GM12878 (cell line): ENCODE data around the gene GADD45A. TPM values are rescaled to one million over a fixed set of nuclear protein-coding genes. Genes with fewer than 3 reads are reported as not detected.

Experiments
- ASH2L ChIP-seq: fragments of 300-600, 200-600 bp; sonication (generic); IDR thresholded peaks from 2 replicates; pipeline ENCODE4 v1.6.1; 2017; ENCODE audit warnings: low read depth, mild to moderate bottlenecking, borderline replicate concordance
- BCL3 ChIP-seq: IDR thresholded peaks from 2 replicates; pipeline ENCODE4 v1.6.1; 2011; ENCODE audit warnings: borderline replicate concordance, low read depth, mild to moderate bottlenecking, moderate library complexity, low read length; ENCODE audit not compliant: insufficient read depth, poor library complexity, severe bottlenecking
- BRCA1 ChIP-seq: IDR thresholded peaks from 2 replicates; pipeline ENCODE4 v1.6.1; 2011; ENCODE audit warnings: low read depth, low read length, improper control_type of control experiment
- CBX5 ChIP-seq: sonication (generic); IDR thresholded peaks from 2 replicates; pipeline ENCODE4 v1.6.1; 2016; ENCODE audit warnings: low read depth, moderate library complexity, mild to moderate bottlenecking, inconsistent platforms
- CTCF ChIP-seq, 3 experiments: IDR thresholded peaks in 2 of 3; conservative IDR thresholded peaks in 1 of 3; 2 replicates each; pipeline ENCODE4 v1.5.1; 2011; ENCODE audit warnings: low read depth in 3 of 3, low read length in 3 of 3, mild to moderate bottlenecking in 3 of 3, control low read depth in 2 of 3, moderate library complexity in 2 of 3, inconsistent platforms in 1 of 3, mixed read lengths in 1 of 3; ENCODE audit not compliant: control insufficient read depth in 2 of 3, insufficient read depth in 1 of 3; ENCODE audit errors: extremely low read depth in 1 of 3
- EGR1 ChIP-seq, 2 experiments: IDR thresholded peaks; 1 replicate in 1 of 2; 2 replicates in 1 of 2; pipeline ENCODE4 v1.6.1; 2011 to 2012; ENCODE audit warnings: low read depth in 2 of 2, low read length in 2 of 2, borderline replicate concordance in 1 of 2, mild to moderate bottlenecking in 1 of 2, moderate library complexity in 1 of 2
- ESRRA ChIP-seq: IDR thresholded peaks from 2 replicates; pipeline ENCODE4 v1.6.1; 2012; ENCODE audit warnings: mild to moderate bottlenecking, low read length, improper control_type of control experiment
- GATAD2B ChIP-seq: fragments of 450-650 bp; conservative IDR thresholded peaks from 2 replicates; pipeline ENCODE4 v1.6.1; 2017; ENCODE audit warnings: low read depth, mild to moderate bottlenecking, moderate library complexity
- HCFC1 ChIP-seq: fragments of 150-350 bp; IDR thresholded peaks from 2 replicates; pipeline ENCODE4 v1.6.1; 2014; ENCODE audit warnings: low read length
- HDAC6 ChIP-seq: fragments of 200-600 bp; sonication (generic); IDR thresholded peaks from one replicate; pipeline ENCODE4 v1.8.0; 2017; ENCODE audit warnings: antibody characterized with exemption; ENCODE audit not compliant: unreplicated experiment
- IRF3 ChIP-seq: fragments of 450-650 bp; IDR thresholded peaks from 2 replicates; pipeline ENCODE4 v1.6.1; 2014; ENCODE audit warnings: mild to moderate bottlenecking
- KDM1A ChIP-seq: fragments of 200-600 bp; sonication (generic); IDR thresholded peaks from 2 replicates; pipeline ENCODE4 v1.6.1; 2016; ENCODE audit warnings: borderline replicate concordance
- MYC ChIP-seq: IDR thresholded peaks from 2 replicates; pipeline ENCODE4 v1.6.1; 2011; ENCODE audit warnings: mild to moderate bottlenecking, low read length, moderate library complexity, inconsistent platforms; ENCODE audit not compliant: insufficient read depth, insufficient replicate concordance, insufficient read length, severe bottlenecking
- NFIC ChIP-seq: IDR thresholded peaks from 2 replicates; pipeline ENCODE4 v1.6.1; 2012; ENCODE audit warnings: low read depth, mild to moderate bottlenecking, inconsistent platforms, low read length, moderate library complexity
- NR2C2 ChIP-seq: IDR thresholded peaks from 2 replicates; pipeline ENCODE4 v1.6.1; 2011; ENCODE audit warnings: borderline replicate concordance, low read depth; ENCODE audit not compliant: control insufficient read depth, insufficient read length
- POLR2A ChIP-seq: IDR thresholded peaks from 2 replicates; pipeline ENCODE4 v1.6.1; 2011; ENCODE audit warnings: low read depth, mild to moderate bottlenecking, low read length
- POU2F2 ChIP-seq: IDR thresholded peaks from 3 replicates; pipeline ENCODE4 v1.6.1; 2011; ENCODE audit warnings: low read depth, mild to moderate bottlenecking, low read length, borderline replicate concordance
- RAD51 ChIP-seq: fragments of 450-650 bp; IDR thresholded peaks from 2 replicates; pipeline ENCODE4 v1.6.1; 2016; ENCODE audit warnings: moderate library complexity, mild to moderate bottlenecking, inconsistent platforms
- SMAD1 ChIP-seq: fragments of 450-650 bp; IDR thresholded peaks from 2 replicates; pipeline ENCODE4 v1.6.1; 2018; ENCODE audit warnings: mild to moderate bottlenecking, low read depth; ENCODE audit not compliant: partially characterized antibody
- STAT1 ChIP-seq: fragments of 450-650 bp; conservative IDR thresholded peaks from 2 replicates; pipeline ENCODE4 v1.6.1; 2014; ENCODE audit warnings: antibody characterized with exemption, mild to moderate bottlenecking
- TBL1XR1 ChIP-seq: IDR thresholded peaks from 2 replicates; pipeline ENCODE4 v1.6.1; 2012; ENCODE audit warnings: low read depth, low read length, improper control_type of control experiment
- YBX1 ChIP-seq: fragments of 450-650 bp; IDR thresholded peaks from 2 replicates; pipeline ENCODE4 v1.6.1; 2016; ENCODE audit warnings: antibody characterized with exemption
- ZNF24 ChIP-seq: fragments of 450-650 bp; IDR thresholded peaks from 2 replicates; pipeline ENCODE4 v1.6.1; 2017; ENCODE audit warnings: antibody characterized with exemption, mild to moderate bottlenecking
- ZNF384 ChIP-seq: IDR thresholded peaks from 2 replicates; pipeline ENCODE4 v1.6.1; 2012; ENCODE audit warnings: low read depth, mild to moderate bottlenecking, low read length, improper control_type of control experiment, borderline replicate concordance
- ZNF622 ChIP-seq: fragments of 450-650 bp; IDR thresholded peaks from 2 replicates; pipeline ENCODE4 v1.6.1; 2017; ENCODE audit warnings: mild to moderate bottlenecking, inconsistent platforms
- polyA plus RNA-seq, 11 experiments: library from polyadenylated mRNA; depleted of rRNA in 4 of 11; unstranded in 6 of 11; stranded (reverse) in 5 of 11; fragments of >200 nt; fragmentation: Nextera tagmentation in 4 of 11; fragmentation: Illumina TruSeq in 1 of 11; extraction: Ambion mirVana in 4 of 11; extraction: Trizol in 1 of 11; gene quantifications; 1 replicate in 1 of 11; 2 replicates in 10 of 11; pipeline versions ENCODE4 v1.2.1 to v1.2.3, GENCODE V29; 2011 to 2016; ENCODE audit warnings: inconsistent platforms in 2 of 11, missing spikeins in 2 of 11, low read depth in 1 of 11
- total RNA-seq, 4 experiments: library from RNA; depleted of rRNA in 3 of 4; stranded (reverse); fragments of >200 nt in 3 of 4; fragmentation: Illumina TruSeq in 1 of 4; extraction: Trizol in 1 of 4; gene quantifications; 2 replicates each; pipeline versions ENCODE4 v1.2.1 to v1.2.3, GENCODE V29; 2013 to 2021

The GADD45A gene
- total and polyA plus RNA-seq, 10 of the 15 experiments (the other 5 are each of a cell fraction or from before 2014, with no cell fraction given), result 4.7 to 48.9 (median 18.5) TPM

- TF ChIP-seq TBL1XR1, result peak; percentile 69; the same call in 1 of the 2 replicates
- no peak for TF ChIP-seq RAD51
- no peak for TF ChIP-seq NR2C2
- TF ChIP-seq GATAD2B, result peak; percentile 92; the same call in 1 of the 2 replicates
- TF ChIP-seq ZNF384, result no peak
- TF ChIP-seq CTCF (IDR thresholded peaks at IDR 0.05 in 2 of 3, conservative IDR thresholded peaks at IDR 0.05 in 1 of 3; ENCODE audit: control insufficient read depth in 2 of 3, extremely low read depth in 1 of 3, insufficient read depth in 1 of 3, low read depth in 3 of 3, low read length in 3 of 3), result no peak
- TF ChIP-seq SMAD1, result peak; percentile 44
- TF ChIP-seq POLR2A, result peak; percentile 100
- TF ChIP-seq HCFC1, result no peak
- TF ChIP-seq BCL3, result peak; percentile 63
- no peak for TF ChIP-seq STAT1
- no peak for TF ChIP-seq ASH2L
- peak; percentile 59 for TF ChIP-seq IRF3
- TF ChIP-seq HDAC6, result peak; percentile 14
- no peak for TF ChIP-seq ZNF622
- TF ChIP-seq CBX5, result no peak; the same call in none of the 2 replicates
- peak; percentile 61; the same call in 1 of the 2 replicates for TF ChIP-seq ESRRA
- peak; percentile 58 for TF ChIP-seq MYC
- TF ChIP-seq BRCA1, result no peak
- TF ChIP-seq POU2F2, result peak; percentile 99
- TF ChIP-seq ZNF24, result peak; percentile 67
- TF ChIP-seq KDM1A, result no peak
- TF ChIP-seq YBX1, result no peak
- no peak for TF ChIP-seq NFIC
- TF ChIP-seq EGR1 (IDR thresholded peaks at IDR 0.05; ENCODE audit: borderline replicate concordance in 1 of 2, low read depth in 2 of 2, low read length in 2 of 2), result no peak
Measured at GRCh38 chr1:67685067-67685557, at the start of gene GADD45A (continued).
